DMS 273 (cell line): ENCODE measurements around the gene RIC3.
A peak's percentile ranks its signal among the peaks of the same experiment; 100 is the strongest.

Source experiments
- DNase-seq: peaks from one replicate; lab custom pipeline; 2025; ENCODE audit not compliant: unreplicated experiment; lab: John Stamatoyannopoulos, UW

RIC3 gene

GRCh38 chr11:8070417-8071115 is 98.3 kb downstream of the RIC3 start:
- DNase-seq, result peak; percentile 56

DNA sequence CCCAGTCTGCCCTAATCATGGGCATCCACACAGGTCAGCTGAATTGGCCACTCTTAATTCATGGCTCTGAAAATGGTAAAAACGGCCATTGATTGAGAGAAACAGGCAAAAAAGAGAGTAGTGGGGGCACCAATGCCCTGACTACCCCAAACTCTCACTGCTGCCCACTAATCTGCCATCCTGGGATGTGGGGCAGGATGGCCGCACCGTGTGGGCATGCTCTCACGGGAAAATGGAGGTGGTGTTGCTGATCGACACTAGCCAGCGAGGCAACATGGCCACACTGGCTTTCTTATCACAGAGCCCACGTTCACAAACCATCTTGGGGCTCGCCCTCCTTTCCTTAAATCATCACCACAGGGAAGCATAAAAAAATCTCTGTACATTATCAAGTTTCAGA is 99.1 kb downstream of the RIC3 start:
- no peak for DNase-seq

DNA sequence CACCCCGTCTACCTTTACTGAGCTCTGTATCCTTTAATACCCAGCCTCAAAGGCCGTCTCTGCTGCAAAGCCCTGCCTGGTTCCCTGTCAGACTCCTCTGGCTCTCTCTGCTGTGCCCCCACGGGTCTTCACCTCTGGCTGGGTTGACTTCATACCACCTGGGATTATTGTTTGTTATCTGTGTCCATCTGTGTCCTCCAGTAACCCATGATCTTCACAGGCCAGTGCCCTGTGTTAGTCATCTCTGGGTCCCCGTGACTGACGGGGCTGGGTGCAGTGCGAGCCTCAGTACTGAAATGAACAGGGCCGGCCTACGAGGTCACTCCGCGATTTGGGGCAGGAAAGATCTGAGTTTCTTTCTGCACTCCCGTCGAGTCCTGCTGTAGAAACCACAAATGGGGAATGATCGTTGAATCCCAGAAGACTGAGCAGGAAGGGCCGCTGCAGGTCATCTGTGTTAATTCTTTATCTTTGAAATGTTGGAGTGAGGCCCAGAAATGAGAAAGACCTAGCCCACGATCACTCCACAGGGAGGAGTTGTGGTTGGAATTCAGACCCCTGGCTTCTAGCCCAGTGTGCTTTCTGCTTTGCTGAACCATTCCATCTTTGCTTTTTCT is 100.1 kb downstream of the RIC3 start:
- peak; percentile 38 for DNase-seq

GRCh38 chr11:8067929-8068575 is 100.8 kb downstream of the RIC3 start:
- DNase-seq, result no peak

DNA sequence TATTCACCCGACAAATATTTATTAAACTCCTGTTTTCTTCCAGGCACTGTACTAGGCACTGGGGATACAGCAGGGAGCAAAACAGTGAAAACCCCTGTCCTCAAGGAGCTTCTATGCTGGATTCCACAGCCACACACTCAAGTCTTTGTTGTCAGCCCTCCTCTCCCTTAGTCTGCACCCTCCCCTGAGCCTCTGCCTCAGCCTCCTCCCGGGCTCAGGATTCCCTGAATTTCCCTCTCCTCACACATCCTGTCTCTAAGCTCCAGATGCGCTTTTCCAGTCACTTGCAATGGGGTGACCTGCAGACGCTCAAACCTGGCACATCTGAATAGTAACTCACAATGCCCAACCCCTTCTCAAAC is 101.3 kb downstream of the RIC3 start:
- DNase-seq, result no peak

DNA sequence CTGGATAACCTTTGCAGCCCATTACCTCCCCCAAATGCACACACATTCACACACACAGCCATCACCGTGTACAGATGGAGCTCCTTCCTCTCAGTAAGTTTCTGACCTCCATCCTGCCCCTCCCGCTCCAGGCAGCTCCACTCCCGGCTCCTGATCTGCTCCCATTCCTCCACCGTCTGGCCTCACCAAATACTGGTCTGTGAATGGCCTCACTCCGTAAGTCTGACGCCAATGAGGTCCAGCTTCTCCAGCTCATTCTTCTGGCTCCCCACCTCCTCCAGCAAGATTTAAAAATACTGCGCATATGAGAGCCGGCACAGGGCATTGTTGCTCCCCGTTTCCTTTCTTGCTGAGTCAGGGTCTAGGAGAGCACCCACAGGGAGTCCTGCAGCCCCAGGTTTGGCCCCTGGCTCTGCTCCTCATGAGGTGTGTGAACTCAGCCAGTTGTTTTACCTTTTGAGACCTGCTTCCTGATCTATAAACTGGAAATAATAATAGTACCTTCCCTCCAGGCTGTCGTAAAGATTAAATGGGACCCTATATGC is 101.8 kb downstream of the RIC3 start:
- DNase-seq, result peak; percentile 8

- no peak for DNase-seq
Observed at GRCh38 chr11:8066036-8066910, 102.6 kb downstream of the RIC3 start.

DNA sequence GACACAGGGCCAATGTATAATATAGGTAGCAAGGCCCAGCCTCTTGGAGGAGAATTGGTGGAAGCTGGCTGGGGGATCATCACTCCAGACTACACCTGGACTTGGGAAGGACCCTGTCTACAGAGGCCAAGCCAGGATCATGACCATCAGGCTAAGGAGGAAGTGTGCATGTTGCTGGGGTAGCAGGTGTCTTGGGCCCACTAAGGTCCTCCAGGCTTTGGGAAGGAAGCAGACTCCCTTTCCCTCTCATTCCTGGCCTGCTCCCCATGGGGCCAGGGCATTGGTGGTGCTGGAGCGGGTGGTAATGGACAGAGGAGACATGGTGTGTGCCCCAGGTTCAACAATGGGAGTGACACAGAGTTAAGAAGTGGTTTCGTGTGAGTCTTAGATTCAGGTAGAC is 103.8 kb downstream of the RIC3 start:
- no peak for DNase-seq

DNA sequence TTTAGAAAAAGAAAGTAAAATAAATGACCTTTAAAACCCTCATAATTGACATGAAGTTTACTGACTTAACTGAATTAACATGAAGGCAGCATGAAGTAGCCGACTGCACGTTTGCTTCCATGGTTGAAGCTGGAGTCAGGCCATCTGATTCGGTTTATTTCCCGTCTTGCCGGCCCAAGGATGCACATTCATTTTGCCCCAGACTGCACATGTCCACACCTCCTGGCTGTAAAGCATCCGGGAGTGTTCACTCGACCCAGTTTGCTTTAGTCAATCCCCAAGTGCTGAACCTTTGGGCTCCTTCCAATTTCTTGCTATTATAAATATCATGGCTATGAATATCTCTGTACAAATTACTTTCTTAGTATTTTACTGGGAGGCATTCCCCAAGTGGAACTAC is 105.5 kb downstream of the RIC3 start:
- DNase-seq, result no peak

DNA sequence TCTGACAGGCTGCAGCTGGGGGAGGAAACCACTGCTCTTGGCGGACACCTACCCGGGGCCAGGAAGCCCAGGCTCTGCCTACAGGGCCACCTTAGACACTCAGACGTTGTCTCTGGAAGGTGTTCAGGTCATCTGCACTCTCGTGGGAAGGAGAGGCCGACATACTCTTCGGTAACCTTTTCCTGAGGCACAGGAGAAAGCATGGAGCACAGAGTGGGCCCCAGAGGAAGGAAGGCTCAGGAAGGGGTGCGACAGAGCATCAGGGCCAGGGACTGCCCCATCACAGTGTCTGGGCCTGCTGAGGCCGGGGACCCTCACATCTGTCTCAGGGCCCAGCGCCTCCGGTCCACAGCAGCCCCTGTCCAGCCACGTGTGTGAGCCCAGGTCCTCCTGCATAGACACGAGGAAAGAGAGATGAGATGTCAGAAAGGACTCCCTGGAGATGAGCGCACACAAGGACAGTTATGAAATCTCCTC is 106.0 kb downstream of the RIC3 start:
- no peak for DNase-seq

GRCh38 chr11:8061555-8062428 is 107.0 kb downstream of the RIC3 start:
- no peak for DNase-seq

GRCh38 chr11:8060801-8061554 is 107.8 kb downstream of the RIC3 start:
- DNase-seq, result no peak

GRCh38 chr11:8060146-8060719 is 108.6 kb downstream of the RIC3 start:
- no peak for DNase-seq

DNA sequence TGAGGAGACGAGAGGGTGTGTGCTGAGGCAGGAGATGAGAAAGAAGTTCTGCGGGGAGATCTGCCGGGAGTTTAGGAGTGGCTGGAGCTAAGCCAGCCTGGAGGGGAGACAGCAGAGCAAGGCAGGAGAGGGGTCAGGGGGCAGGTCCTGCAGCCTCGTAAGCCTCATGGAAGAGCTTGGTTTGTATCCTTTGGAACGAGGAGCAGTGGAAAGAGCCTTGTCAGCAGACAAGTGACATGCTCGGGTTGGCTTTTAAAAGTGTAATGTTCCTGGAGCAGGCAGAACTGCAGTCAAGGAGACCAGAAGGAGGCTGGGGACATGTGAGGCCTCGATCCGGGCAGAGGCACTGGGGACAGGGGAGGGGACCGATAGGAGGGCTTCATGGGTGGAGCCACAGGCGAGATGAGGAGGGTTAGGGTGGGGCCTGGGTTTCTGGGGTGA is 109.2 kb downstream of the RIC3 start:
- DNase-seq, result no peak

DNA sequence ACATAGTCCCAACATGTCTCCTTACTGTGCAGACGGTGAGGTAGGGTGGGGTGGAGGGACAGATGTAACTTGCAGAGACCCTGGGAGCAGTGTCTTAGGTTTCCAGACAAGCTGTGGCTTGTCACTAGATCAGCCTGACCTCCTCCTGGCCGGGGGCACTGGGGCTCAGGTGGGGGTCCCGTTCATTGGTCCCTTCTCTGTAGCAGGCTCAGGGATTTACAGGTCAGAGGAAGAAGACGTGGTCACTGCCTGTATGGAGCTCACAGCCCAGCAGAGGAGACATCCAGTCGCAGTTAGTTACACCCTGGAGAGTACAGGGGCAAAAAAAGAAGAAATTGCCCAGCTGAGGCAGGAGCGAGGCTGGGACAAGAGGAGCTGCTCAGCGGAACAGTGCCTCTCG is 109.8 kb downstream of the RIC3 start:
- no peak for DNase-seq

DNA sequence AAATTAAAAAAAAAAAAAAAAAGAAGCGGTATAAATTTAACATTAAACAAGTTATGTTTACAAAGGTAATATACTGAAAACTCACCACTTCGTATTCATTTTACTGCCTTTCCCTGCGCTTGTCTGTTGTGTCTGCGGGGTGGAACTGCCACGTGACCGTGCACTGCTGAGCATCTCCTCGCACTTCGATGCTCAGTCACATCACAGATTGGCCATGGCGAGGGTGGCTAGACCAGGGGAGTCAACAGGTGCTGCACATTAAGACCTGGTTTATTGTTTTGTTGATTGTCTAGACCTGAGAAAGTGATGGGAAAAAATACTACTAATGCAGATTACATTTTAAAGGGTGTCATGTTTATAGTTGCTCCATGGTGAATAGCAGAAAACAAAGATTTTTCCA is 110.6 kb downstream of the RIC3 start:
- DNase-seq, result no peak

- no peak for DNase-seq
Observed at GRCh38 chr11:8056810-8057463, 111.9 kb downstream of the RIC3 start.
